GM12878 (cell line): Measurements from ENCODE around the gene GUCA2B. TPM values are rescaled to one million over a fixed set of nuclear protein-coding genes. Genes with fewer than 3 reads are reported as not detected.

Source experiments
- ATAC-seq: fragments of 200-7000 bp; cut with Tn5 transposase; 3 replicates; pipeline ENCODE4 v1.9.1; 2020; ENCODE audit warnings: mild to moderate bottlenecking, moderate library complexity
- BruUV-seq: library from RNA; stranded (reverse); fragments of 400-500 nt; replicated peaks from 2 replicates; lab custom pipeline; 2021; lab: Mats Ljungman, UMichigan
- CTCF ChIA-PET: fragments of 300-600 bp; sonication (Branson Sonifier 250); formaldehyde crosslinking; extraction: SDS; loops from one replicate; lab custom pipeline; 2021; ENCODE audit warnings: inconsistent platforms; lab: Yijun Ruan, JAX
- POLR2A ChIA-PET: fragments of 350-600 bp; formaldehyde crosslinking; extraction: SDS; loops from one replicate; lab custom pipeline; 2021; ENCODE audit warnings: inconsistent platforms; lab: Charles Lee
- RAD21 ChIA-PET: fragments of 300-600 bp; sonication (Branson Sonifier 250); formaldehyde crosslinking; loops from one replicate; lab custom pipeline; 2023; ENCODE audit warnings: antibody characterized with exemption; ENCODE audit not compliant: unreplicated experiment; lab: Charles Lee
- SMC1A ChIA-PET: fragments of 300-600 bp; sonication (Branson Sonifier 250); formaldehyde crosslinking; loops from one replicate; lab custom pipeline; 2023; ENCODE audit not compliant: unreplicated experiment, uncharacterized antibody; lab: Charles Lee
- DNase-seq: peaks from one replicate; pipeline ENCODE4 v3.0.0-alpha.2; 2011; ENCODE audit warnings: low read depth, low spot score
- FAIRE-seq: peaks from 3 replicates; lab custom pipeline; 2011; peaks lifted over from hg19 to GRCh38; lab: Jason Lieb, UNC
- H2AFZ ChIP-seq: 2 replicates; pipeline ENCODE4 v1.6.0; 2011; ENCODE audit warnings: low read depth, low read length, control low read depth; ENCODE audit not compliant: control insufficient read depth
- H3K27ac ChIP-seq: 2 replicates; pipeline ENCODE4 v1.5.1; 2011; ENCODE audit warnings: control low read depth; ENCODE audit not compliant: control insufficient read depth, insufficient read depth
- H3K27me3 ChIP-seq, 2 experiments: replicated peaks in 1 of 2; 2 replicates each; pipeline versions ENCODE4 v1.6.0 to v1.6.1; 2011; ENCODE audit warnings: low read length in 1 of 2; ENCODE audit not compliant: control insufficient read depth in 2 of 2, insufficient read depth in 2 of 2
- H3K36me3 ChIP-seq, 2 experiments: 2 replicates each; pipeline ENCODE4 v1.5.1; 2011; ENCODE audit warnings: low read length in 1 of 2; ENCODE audit not compliant: control insufficient read depth in 2 of 2, insufficient read depth in 2 of 2
- H3K4me1 ChIP-seq: 2 replicates; pipeline ENCODE4 v1.6.1; 2011; ENCODE audit warnings: mild to moderate bottlenecking, low read length, moderate library complexity, mixed read lengths; ENCODE audit not compliant: control insufficient read depth, insufficient read depth
- H3K4me2 ChIP-seq: 2 replicates; pipeline ENCODE4 v1.6.0; 2011; ENCODE audit warnings: control low read depth; ENCODE audit not compliant: control insufficient read depth, insufficient read depth
- H3K4me3 ChIP-seq: fragments of 200-600 bp; sonication (generic); 2 replicates; pipeline ENCODE4 v1.5.1; 2016
- H3K79me2 ChIP-seq: 2 replicates; pipeline ENCODE4 v1.6.0; 2011; ENCODE audit warnings: low read length; ENCODE audit not compliant: control insufficient read depth, insufficient read depth
- H3K9ac ChIP-seq: 2 replicates; pipeline ENCODE4 v1.8.0; 2011; ENCODE audit warnings: low read length, control low read depth, mixed read lengths; ENCODE audit not compliant: control insufficient read depth, insufficient read depth
- H3K9me3 ChIP-seq: replicated peaks from 3 replicates; pipeline ENCODE4 v1.5.1; 2011; ENCODE audit warnings: mild to moderate bottlenecking, low read length; ENCODE audit not compliant: control insufficient read depth, insufficient read depth
- H4K20me1 ChIP-seq: 2 replicates; pipeline ENCODE4 v1.6.0; 2011; ENCODE audit not compliant: control insufficient read depth, insufficient read depth
- CEBPB ChIP-seq, 2 experiments: fragments of 150-350 bp in 1 of 2; IDR thresholded peaks; 2 replicates each; pipeline ENCODE4 v1.6.1; 2012 to 2014; ENCODE audit warnings: low read depth in 2 of 2, low read length in 2 of 2, borderline replicate concordance in 1 of 2, inconsistent platforms in 1 of 2
- GABPA ChIP-seq: IDR thresholded peaks from 2 replicates; pipeline ENCODE4 v1.6.1; 2014; ENCODE audit warnings: antibody characterized with exemption, low read depth, mild to moderate bottlenecking, inconsistent platforms
- KLF5 ChIP-seq: fragments of 450-650 bp; IDR thresholded peaks from 2 replicates; pipeline ENCODE4 v1.6.1; 2014; ENCODE audit warnings: mild to moderate bottlenecking; ENCODE audit not compliant: partially characterized antibody
- PAX8 ChIP-seq: fragments of 450-650 bp; IDR thresholded peaks from 2 replicates; pipeline ENCODE4 v1.6.1; 2017; ENCODE audit warnings: mild to moderate bottlenecking, moderate library complexity
- PBX3 ChIP-seq: IDR thresholded peaks from 2 replicates; pipeline ENCODE4 v1.6.1; 2011; ENCODE audit warnings: mild to moderate bottlenecking, low read depth, low read length, moderate library complexity; ENCODE audit not compliant: insufficient replicate concordance
- POLR2A ChIP-seq: IDR thresholded peaks from 2 replicates; pipeline ENCODE4 v1.6.1; 2011; ENCODE audit warnings: low read depth, mild to moderate bottlenecking, low read length
- RAD21 ChIP-seq: IDR thresholded peaks from 2 replicates; pipeline ENCODE4 v1.6.1; 2011; ENCODE audit warnings: mild to moderate bottlenecking, low read depth, low read length, moderate library complexity; ENCODE audit not compliant: insufficient read depth
- SIN3A ChIP-seq: IDR thresholded peaks from 2 replicates; pipeline ENCODE4 v1.6.1; 2012; ENCODE audit warnings: low read depth, low read length, improper control_type of control experiment
- SMAD5 ChIP-seq: IDR thresholded peaks from 2 replicates; pipeline ENCODE4 v1.6.1; 2016; ENCODE audit warnings: antibody characterized with exemption, low read depth
- USF2 ChIP-seq: IDR thresholded peaks from 2 replicates; pipeline ENCODE4 v1.6.1; 2011; ENCODE audit warnings: low read depth, low read length, improper control_type of control experiment, borderline replicate concordance
- ZBTB4 ChIP-seq: fragments of 450-650 bp; formaldehyde crosslinking; IDR thresholded peaks from 2 replicates; pipeline ENCODE4 v1.4.0; 2022; ENCODE audit warnings: mild to moderate bottlenecking, moderate library complexity
- WGBS: methylation state at CpG from one replicate; pipeline ENCODE4 v1.1.6; 2016; ENCODE audit warnings: low lambda C conversion rate; ENCODE audit not compliant: insufficient replicate concordance, insufficient coverage; ENCODE audit errors: missing lambda C conversion rate; 5-methylcytosine and 5-hydroxymethylcytosine counted together
- in situ Hi-C: fragments of 300-500 bp; cut with MboI; formaldehyde crosslinking; loops from 9 replicates; pipeline ENCODE4 v1.14.3; 2018; ENCODE audit warnings: mixed read lengths
- intact Hi-C: fragments of 100-400 bp; cut with micrococcal nuclease; formaldehyde crosslinking; loops from one replicate; pipeline ENCODE4 v1.14.2; 2022; ENCODE audit not compliant: unreplicated experiment
- polyA plus RNA-seq, 11 experiments: library from polyadenylated mRNA; depleted of rRNA in 4 of 11; unstranded in 6 of 11; stranded (reverse) in 5 of 11; fragments of >200 nt; fragmentation: Nextera tagmentation in 4 of 11; fragmentation: Illumina TruSeq in 1 of 11; extraction: Ambion mirVana in 4 of 11; extraction: Trizol in 1 of 11; gene quantifications; 1 replicate in 1 of 11; 2 replicates in 10 of 11; pipeline versions ENCODE4 v1.2.1 to v1.2.3, GENCODE V29; 2011 to 2016; ENCODE audit warnings: inconsistent platforms in 2 of 11, missing spikeins in 2 of 11, low read depth in 1 of 11
- total RNA-seq, 4 experiments: library from RNA; depleted of rRNA in 3 of 4; stranded (reverse); fragments of >200 nt in 3 of 4; fragmentation: Illumina TruSeq in 1 of 4; extraction: Trizol in 1 of 4; gene quantifications; 2 replicates each; pipeline versions ENCODE4 v1.2.1 to v1.2.3, GENCODE V29; 2013 to 2021

GUCA2B gene
- total and polyA plus RNA-seq, 10 of the 15 experiments (the other 5 are each of a cell fraction or from before 2014, with no cell fraction given) = not detected

DNA sequence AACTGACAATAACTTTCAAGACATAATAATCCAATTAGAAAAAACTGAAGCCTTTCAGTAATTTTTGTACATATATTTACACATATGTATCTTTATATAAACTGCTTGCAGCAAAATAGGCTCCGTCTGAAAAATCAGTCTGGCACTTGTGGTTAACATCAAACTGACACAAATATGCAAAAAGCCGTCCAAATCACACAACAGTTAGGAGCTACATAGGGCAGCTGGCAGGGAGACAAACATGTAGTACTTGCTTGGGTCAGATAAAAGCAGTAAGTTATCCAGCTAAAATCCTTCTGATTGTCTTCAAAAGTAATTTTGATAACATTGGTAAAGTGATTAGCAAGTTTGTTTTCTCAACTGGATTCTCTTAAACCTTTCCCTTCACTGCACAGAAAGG is 26.1 kb downstream of the GUCA2B start:
- Histone ChIP-seq H3K27ac (no peak overlapping the region), H2AFZ (no peak overlapping the region), H3K4me1 (no peaks in the 10 kb centered on the region)
- POLR2A ChIA-PET = no interaction called here
- no TSS peak for BruUV-seq
- TF ChIP-seq SIN3A (no peak), RAD21 (no peak), USF2 (no peak), POLR2A (no peak), CEBPB (IDR thresholded peaks at IDR 0.05; ENCODE audit: borderline replicate concordance in 1 of 2, low read depth in 2 of 2, low read length in 2 of 2) (no peak), GABPA (no peak), ZBTB4 (no peak), SMAD5 (no peak), PBX3 (no peak), PAX8 (no peak), KLF5 (no peak)
- TF ChIP-seq, all 136 proteins: peak for 0
- H3K4me2 ChIP-seq = no peak overlapping the region
- H4K20me1 ChIP-seq = no peaks in the 10 kb centered on the region
- H3K9me3 ChIP-seq = no peaks in the 10 kb centered on the region
- 100% methylated on average over 2 of the region's 2 CpGs for WGBS
- no peak for FAIRE-seq
- CTCF ChIA-PET = interaction anchor here (0.6 to 2.4 kb wide), 7 partner anchors 8 to 573 kb away, joined by 3 to 15 read pairs (median 3); partner anchors contain the start of gene FOXJ3
- no peaks in the 10 kb centered on the region for H3K79me2 ChIP-seq
- in situ Hi-C loops = loop anchor here (10.0 kb wide), 1 partner anchor 604 kb away; no protein-coding TSS in a partner anchor
- no peak for DNase-seq
- ATAC-seq = no peak
- H3K4me3 ChIP-seq = no peak overlapping the region
- SMC1A ChIA-PET = no interaction called here
- H3K9ac ChIP-seq = no peak overlapping the region
- RAD21 ChIA-PET = interaction anchor here (1.1 kb wide), 1 partner anchor 155 kb away, joined by 3 read pairs; no protein-coding TSS in a partner anchor
- intact Hi-C loops = loop anchor here (5.0 to 10.0 kb wide), 2 partner anchors 158 to 286 kb away; partner anchors contain the start of genes CCDC30 and FOXJ3
- H3K36me3 ChIP-seq = peaks cover 0 to 19% of the 10 kb centered on the region in 2 experiments
- no peaks in the 10 kb centered on the region for H3K27me3 ChIP-seq
